ENCODE data around the gene ADGRB2. TPM values are rescaled to one million over a fixed set of nuclear protein-coding genes. Genes with fewer than 3 reads are reported as not detected.

ADGRB2 gene
- total RNA-seq, 1 experiment from 2014 or later = 10.9 TPM

DNA sequence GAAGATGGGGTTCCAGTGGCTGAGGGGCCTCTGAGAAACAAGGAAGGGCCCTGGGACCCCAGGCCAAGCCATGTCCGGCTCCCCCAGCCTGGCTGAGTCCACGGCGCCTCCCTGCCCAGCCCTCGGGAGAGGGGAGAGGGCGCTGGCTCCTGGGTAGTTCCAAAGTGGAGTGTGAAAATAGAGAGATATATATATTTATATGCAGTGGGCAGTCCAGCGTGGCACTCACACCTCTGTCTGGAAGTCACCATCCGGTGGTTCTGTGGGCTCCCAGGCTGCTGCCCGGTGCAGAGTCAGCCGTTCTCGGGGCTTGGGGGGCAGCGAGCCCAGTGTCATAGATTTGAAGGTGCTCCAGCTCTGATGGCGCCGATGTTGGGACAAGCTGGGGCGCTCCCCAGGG, 36.9 kb downstream of the ADGRB2 start:
- Histone ChIP-seq H4K91ac (ENCODE audit: insufficient read length, low read depth, low read length) (no peak overlapping the region), H3K79me2 (ENCODE audit: insufficient read depth, low read length) (no peaks in the 10 kb centered on the region), H3K23ac (ENCODE audit: insufficient read length, low read depth, low read length) (no peak overlapping the region), H3K56ac (ENCODE audit: insufficient read length, low read depth, low read length) (no peak overlapping the region), H3K9ac (ENCODE audit: extremely low read depth, insufficient read length, low read length) (no peak overlapping the region), H3K18ac (ENCODE audit: insufficient read length, low read depth, low read length) (no peak overlapping the region), H3K4ac (ENCODE audit: low read depth, low read length) (no peak overlapping the region), H3K27me3 (ENCODE audit: insufficient read depth, low read length) (no peaks in the 10 kb centered on the region), H3K4me2 (ENCODE audit: insufficient read depth, insufficient read length, low read length) (no peak overlapping the region), H3K4me1 (ENCODE audit: insufficient read depth, low read length) (no peaks in the 10 kb centered on the region), H2BK20ac (ENCODE audit: low read depth, low read length, poor library complexity, severe bottlenecking) (no peak overlapping the region), H4K5ac (ENCODE audit: insufficient read length, low read depth, low read length) (no peak overlapping the region), H3K27ac (ENCODE audit: insufficient read length, low read depth, low read length) (no peak overlapping the region), H3K14ac (ENCODE audit: insufficient read depth, low read length) (no peak overlapping the region), H2BK120ac (ENCODE audit: low read depth, low read length, poor library complexity, severe bottlenecking) (no peak overlapping the region), H4K20me1 (ENCODE audit: control insufficient read depth, insufficient read depth, insufficient read length) (no peaks in the 10 kb centered on the region), H2AFZ (ENCODE audit: low read length) (no peak overlapping the region), H2BK12ac (ENCODE audit: insufficient read length, low read depth, low read length) (no peak overlapping the region), H2BK15ac (ENCODE audit: low read depth, low read length) (no peak overlapping the region), H3K9me3 (ENCODE audit: control insufficient read depth, low read depth, low read length) (no peaks in the 10 kb centered on the region), H3K79me1 (ENCODE audit: insufficient read depth, low read depth, low read length, poor library complexity, severe bottlenecking) (no peaks in the 10 kb centered on the region), H2BK5ac (ENCODE audit: insufficient read length, low read length) (no peak overlapping the region), H2AK5ac (ENCODE audit: insufficient read length, low read length) (no peak overlapping the region), H4K8ac (replicated peaks; ENCODE audit: insufficient read length, low read depth, low read length) (no peak overlapping the region), H3K23me2 (ENCODE audit: insufficient read length, low read depth, low read length, poor library complexity, severe bottlenecking) (no peaks in the 10 kb centered on the region), H3T11ph (ENCODE audit: low read length) (no peak overlapping the region)
- no peak for DNase-seq
- H3K9me3 Mint-ChIP-seq = no peaks in the 10 kb centered on the region
- H3K27ac Mint-ChIP-seq = no peak overlapping the region
- peaks cover 7 to 15% of the 10 kb centered on the region in 2 experiments; a peak in 3 of 4 replicates for H3K4me1 Mint-ChIP-seq
- H3K36me3 Mint-ChIP-seq (ENCODE audit: insufficient read depth in 1 of 3, low read depth in 3 of 3) = no peaks in the 10 kb centered on the region; a peak in 2 of 7 replicates
- H3K4me3 Mint-ChIP-seq = no peak overlapping the region
- H3K27me3 Mint-ChIP-seq (ENCODE audit: low read depth) = peaks cover 5% of the 10 kb centered on the region; the same call in 1 of the 2 replicates
- WGBS (ENCODE audit: extremely low coverage, insufficient read length, low lambda C conversion rate) = no CpG with 5 or more reads among the region's 14 CpGs
- TF ChIP-seq, protein P1, sequence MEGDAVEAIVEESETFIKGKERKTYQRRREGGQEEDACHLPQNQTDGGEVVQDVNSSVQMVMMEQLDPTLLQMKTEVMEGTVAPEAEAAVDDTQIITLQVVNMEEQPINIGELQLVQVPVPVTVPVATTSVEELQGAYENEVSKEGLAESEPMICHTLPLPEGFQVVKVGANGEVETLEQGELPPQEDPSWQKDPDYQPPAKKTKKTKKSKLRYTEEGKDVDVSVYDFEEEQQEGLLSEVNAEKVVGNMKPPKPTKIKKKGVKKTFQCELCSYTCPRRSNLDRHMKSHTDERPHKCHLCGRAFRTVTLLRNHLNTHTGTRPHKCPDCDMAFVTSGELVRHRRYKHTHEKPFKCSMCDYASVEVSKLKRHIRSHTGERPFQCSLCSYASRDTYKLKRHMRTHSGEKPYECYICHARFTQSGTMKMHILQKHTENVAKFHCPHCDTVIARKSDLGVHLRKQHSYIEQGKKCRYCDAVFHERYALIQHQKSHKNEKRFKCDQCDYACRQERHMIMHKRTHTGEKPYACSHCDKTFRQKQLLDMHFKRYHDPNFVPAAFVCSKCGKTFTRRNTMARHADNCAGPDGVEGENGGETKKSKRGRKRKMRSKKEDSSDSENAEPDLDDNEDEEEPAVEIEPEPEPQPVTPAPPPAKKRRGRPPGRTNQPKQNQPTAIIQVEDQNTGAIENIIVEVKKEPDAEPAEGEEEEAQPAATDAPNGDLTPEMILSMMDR (conservative IDR thresholded peaks at IDR 0.05) = no peak
